SK-N-SH (cell line): ENCODE results near the gene LANCL3.

ENCODE experiments used
- EP300 ChIP-seq, 2 experiments: IDR thresholded peaks; 2 replicates each; pipeline versions ENCODE4 v1.4.0 to v1.6.1; 2012; ENCODE audit warnings: borderline replicate concordance in 1 of 2, low read depth in 1 of 2, low read length in 1 of 2
- MAX ChIP-seq: IDR thresholded peaks from 2 replicates; pipeline ENCODE4 v1.4.0; 2012; ENCODE audit warnings: low read depth
- NRF1 ChIP-seq: IDR thresholded peaks from 2 replicates; pipeline ENCODE4 v1.6.1; 2012; ENCODE audit warnings: low read depth, mild to moderate bottlenecking, low read length
- POLR2AphosphoS5 ChIP-seq: IDR thresholded peaks from 2 replicates; pipeline ENCODE4 v1.6.1; 2012; ENCODE audit warnings: low read depth, low read length
- TF ChIP-seq, protein P1 (sequence below): fragments of 200-600 bp; sonication (generic); IDR thresholded peaks from 2 replicates; pipeline ENCODE4 v1.6.1; 2017; ENCODE audit warnings: antibody characterized with exemption, mild to moderate bottlenecking, moderate library complexity

DNA sequence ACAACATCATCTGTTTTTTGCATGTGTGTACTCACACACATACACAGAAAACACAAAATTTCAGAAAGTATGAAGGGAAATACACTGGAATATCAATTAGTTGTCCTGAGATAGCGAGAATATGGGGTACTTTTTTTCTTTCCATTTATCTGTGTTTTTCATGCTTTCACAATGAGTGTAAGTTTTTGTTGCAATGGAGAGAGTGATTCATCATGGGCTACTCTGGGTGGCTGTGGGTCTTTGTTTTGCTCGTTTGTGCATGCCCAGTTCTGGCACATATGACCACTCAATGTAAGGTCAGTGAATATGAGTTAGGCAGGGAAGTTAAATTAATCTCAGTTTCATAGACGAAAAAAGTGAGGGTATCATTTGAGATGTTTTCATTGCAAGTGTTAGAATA, 141.0 kb downstream of the LANCL3 start:
- TF ChIP-seq NRF1 (no peak), EP300 (IDR thresholded peaks at IDR 0.05; ENCODE audit: borderline replicate concordance in 1 of 2, low read depth in 1 of 2, low read length in 1 of 2) (no peak), POLR2AphosphoS5 (no peak), MAX (no peak)
- TF ChIP-seq, protein P1, sequence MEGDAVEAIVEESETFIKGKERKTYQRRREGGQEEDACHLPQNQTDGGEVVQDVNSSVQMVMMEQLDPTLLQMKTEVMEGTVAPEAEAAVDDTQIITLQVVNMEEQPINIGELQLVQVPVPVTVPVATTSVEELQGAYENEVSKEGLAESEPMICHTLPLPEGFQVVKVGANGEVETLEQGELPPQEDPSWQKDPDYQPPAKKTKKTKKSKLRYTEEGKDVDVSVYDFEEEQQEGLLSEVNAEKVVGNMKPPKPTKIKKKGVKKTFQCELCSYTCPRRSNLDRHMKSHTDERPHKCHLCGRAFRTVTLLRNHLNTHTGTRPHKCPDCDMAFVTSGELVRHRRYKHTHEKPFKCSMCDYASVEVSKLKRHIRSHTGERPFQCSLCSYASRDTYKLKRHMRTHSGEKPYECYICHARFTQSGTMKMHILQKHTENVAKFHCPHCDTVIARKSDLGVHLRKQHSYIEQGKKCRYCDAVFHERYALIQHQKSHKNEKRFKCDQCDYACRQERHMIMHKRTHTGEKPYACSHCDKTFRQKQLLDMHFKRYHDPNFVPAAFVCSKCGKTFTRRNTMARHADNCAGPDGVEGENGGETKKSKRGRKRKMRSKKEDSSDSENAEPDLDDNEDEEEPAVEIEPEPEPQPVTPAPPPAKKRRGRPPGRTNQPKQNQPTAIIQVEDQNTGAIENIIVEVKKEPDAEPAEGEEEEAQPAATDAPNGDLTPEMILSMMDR, result no peak
